ENCODE measurements around the gene PHLPP1. TPM values are rescaled to one million over a fixed set of nuclear protein-coding genes. Genes with fewer than 3 reads are reported as not detected.

Gene PHLPP1
- total and polyA plus RNA-seq, 2 donors from 2014 or later: 2.9 to 13.0 TPM

DNA sequence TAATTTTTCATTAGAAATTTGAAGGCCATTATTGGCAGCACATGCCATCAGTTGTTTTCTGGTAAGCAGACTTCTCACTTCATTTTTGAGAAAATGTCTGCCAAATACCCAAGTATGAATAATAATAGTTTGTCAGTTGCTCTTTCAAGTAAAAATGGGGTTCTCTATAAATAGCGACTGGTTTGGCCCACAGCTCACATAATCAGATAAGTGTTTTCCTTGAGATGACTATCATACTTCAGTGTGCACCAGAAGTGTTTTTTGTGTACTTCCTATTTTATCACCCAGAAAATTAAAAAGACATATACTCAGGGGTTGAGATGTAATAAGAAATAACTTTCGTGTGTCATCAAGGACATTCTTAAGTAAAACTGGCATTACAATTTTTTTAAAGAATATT lies 147.1 kb downstream of the PHLPP1 start:
- H3K36me3 ChIP-seq (ENCODE audit: control insufficient read depth in 2 of 3, insufficient read depth in 3 of 3, low read length in 3 of 3): no peaks in the 10 kb centered on the region
- no peaks in the 10 kb centered on the region for H3K27me3 ChIP-seq (ENCODE audit: control insufficient read depth, insufficient read depth, low read length)
- intact Hi-C loops (cut with DNase I): no loop called here
- no peak overlapping the region for H3K9ac ChIP-seq (ENCODE audit: low read length in 3 of 3)
- TF ChIP-seq, protein P1, sequence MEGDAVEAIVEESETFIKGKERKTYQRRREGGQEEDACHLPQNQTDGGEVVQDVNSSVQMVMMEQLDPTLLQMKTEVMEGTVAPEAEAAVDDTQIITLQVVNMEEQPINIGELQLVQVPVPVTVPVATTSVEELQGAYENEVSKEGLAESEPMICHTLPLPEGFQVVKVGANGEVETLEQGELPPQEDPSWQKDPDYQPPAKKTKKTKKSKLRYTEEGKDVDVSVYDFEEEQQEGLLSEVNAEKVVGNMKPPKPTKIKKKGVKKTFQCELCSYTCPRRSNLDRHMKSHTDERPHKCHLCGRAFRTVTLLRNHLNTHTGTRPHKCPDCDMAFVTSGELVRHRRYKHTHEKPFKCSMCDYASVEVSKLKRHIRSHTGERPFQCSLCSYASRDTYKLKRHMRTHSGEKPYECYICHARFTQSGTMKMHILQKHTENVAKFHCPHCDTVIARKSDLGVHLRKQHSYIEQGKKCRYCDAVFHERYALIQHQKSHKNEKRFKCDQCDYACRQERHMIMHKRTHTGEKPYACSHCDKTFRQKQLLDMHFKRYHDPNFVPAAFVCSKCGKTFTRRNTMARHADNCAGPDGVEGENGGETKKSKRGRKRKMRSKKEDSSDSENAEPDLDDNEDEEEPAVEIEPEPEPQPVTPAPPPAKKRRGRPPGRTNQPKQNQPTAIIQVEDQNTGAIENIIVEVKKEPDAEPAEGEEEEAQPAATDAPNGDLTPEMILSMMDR (IDR thresholded peaks at IDR 0.05; ENCODE audit: borderline replicate concordance, extremely low read depth, insufficient read depth): no peak
- FAIRE-seq (no peak), DNase-seq (no peak)
- no peaks in the 10 kb centered on the region for H3K4me1 ChIP-seq (ENCODE audit: control insufficient read depth in 2 of 3, insufficient read depth in 2 of 3, low read depth in 1 of 3, low read length in 3 of 3)
- H3K4me3 ChIP-seq (ENCODE audit: low read length in 3 of 3): no peak overlapping the region
- H3K9me3 ChIP-seq (ENCODE audit: control insufficient read depth in 2 of 3, insufficient read depth in 1 of 3, low read length in 3 of 3): no peaks in the 10 kb centered on the region
- H3K27ac ChIP-seq (ENCODE audit: low read depth in 2 of 2, low read length in 2 of 2): no peak overlapping the region

DNA sequence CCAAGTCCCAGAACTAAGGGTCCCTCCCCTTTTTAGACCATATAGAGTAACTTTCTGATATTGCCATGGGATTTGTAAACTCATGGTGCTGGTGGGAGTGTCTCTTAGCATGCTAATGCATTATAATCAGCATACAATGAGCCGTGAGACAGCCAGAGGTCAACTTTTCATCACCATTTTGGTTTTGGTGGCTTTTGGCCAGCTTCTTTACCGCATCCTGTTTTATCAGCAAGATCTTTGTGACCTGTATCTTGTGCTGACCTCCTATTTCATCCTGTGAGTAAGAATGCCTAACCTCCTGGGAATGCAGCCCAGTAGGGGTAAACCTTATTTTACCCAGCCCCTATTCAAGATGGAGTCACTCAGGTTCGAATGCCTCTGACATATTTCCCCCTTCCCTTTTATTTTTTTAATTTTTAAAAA lies 148.2 kb downstream of the PHLPP1 start:
- no peaks in the 10 kb centered on the region for H3K4me1 ChIP-seq (ENCODE audit: control insufficient read depth in 2 of 3, insufficient read depth in 2 of 3, low read depth in 1 of 3, low read length in 3 of 3)
- TF ChIP-seq, protein P1 (IDR thresholded peaks at IDR 0.05; ENCODE audit: borderline replicate concordance, extremely low read depth, insufficient read depth): no peak
- no peak overlapping the region for H3K27ac ChIP-seq (ENCODE audit: low read depth in 2 of 2, low read length in 2 of 2)
- H3K36me3 ChIP-seq (ENCODE audit: control insufficient read depth in 2 of 3, insufficient read depth in 3 of 3, low read length in 3 of 3): no peaks in the 10 kb centered on the region
- intact Hi-C loops (cut with DNase I): no loop called here
- H3K27me3 ChIP-seq (ENCODE audit: control insufficient read depth, insufficient read depth, low read length): no peaks in the 10 kb centered on the region
- no peak overlapping the region for H3K4me3 ChIP-seq (ENCODE audit: low read length in 3 of 3)
- DNase-seq: no peak
- FAIRE-seq: no peak
- no peaks in the 10 kb centered on the region for H3K9me3 ChIP-seq (ENCODE audit: control insufficient read depth in 2 of 3, insufficient read depth in 1 of 3, low read length in 3 of 3)
- H3K9ac ChIP-seq (ENCODE audit: low read length in 3 of 3): no peak overlapping the region

DNA sequence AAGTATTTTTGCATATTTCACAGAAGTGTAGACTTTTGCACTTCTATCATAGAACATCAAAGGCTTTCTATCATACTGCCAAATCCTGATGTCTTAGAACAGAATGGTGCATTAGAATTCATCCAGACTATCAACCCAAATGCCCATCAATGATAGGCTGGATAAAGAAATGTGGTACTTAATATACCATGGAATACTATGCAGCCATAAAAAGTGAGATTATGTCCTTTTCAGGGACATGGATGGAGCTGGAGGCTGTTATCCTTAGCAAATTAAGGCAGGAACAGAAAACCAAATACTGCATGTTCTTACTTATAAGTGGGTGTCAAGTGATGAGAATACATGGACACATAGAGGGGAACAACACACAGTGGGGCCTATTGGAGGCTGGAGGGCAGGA lies 150.2 kb downstream of the PHLPP1 start:
- H3K36me3 ChIP-seq (ENCODE audit: control insufficient read depth in 2 of 3, insufficient read depth in 3 of 3, low read length in 3 of 3): no peaks in the 10 kb centered on the region
- intact Hi-C loops (cut with DNase I): no loop called here
- H3K9me3 ChIP-seq (ENCODE audit: control insufficient read depth in 2 of 3, insufficient read depth in 1 of 3, low read length in 3 of 3): no peaks in the 10 kb centered on the region
- no peak overlapping the region for H3K27ac ChIP-seq (ENCODE audit: low read depth in 2 of 2, low read length in 2 of 2)
- no peaks in the 10 kb centered on the region for H3K27me3 ChIP-seq (ENCODE audit: control insufficient read depth, insufficient read depth, low read length)
- DNase-seq: no peak
- H3K4me1 ChIP-seq (ENCODE audit: control insufficient read depth in 2 of 3, insufficient read depth in 2 of 3, low read depth in 1 of 3, low read length in 3 of 3): no peaks in the 10 kb centered on the region
- no peak overlapping the region for H3K9ac ChIP-seq (ENCODE audit: low read length in 3 of 3)
- no peak overlapping the region for H3K4me3 ChIP-seq (ENCODE audit: low read length in 3 of 3)
- no peak for FAIRE-seq
- TF ChIP-seq, protein P1 (IDR thresholded peaks at IDR 0.05; ENCODE audit: borderline replicate concordance, extremely low read depth, insufficient read depth): no peak

DNA sequence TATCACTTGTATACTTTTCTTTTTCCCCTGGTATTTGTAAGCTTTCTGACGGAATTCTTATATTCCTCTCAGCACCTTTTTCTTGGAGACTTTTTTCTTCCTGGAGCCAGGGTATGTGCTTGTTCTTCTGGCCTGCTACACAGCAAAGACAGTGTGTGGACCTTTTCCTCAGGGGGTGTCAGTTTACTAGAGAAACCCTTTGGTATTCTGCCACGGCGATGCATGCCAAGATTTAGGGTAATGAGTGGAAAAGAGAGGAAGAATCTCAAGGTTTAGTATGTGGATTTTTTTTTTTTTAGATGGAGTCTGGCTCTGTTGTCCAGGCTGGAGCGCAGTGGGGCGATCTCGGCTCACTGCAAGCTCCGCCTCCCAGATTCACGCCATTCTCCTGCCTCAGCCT lies 152.2 kb downstream of the PHLPP1 start:
- Histone ChIP-seq H3K27ac (ENCODE audit: low read depth in 2 of 2, low read length in 2 of 2) (no peak overlapping the region), H3K36me3 (ENCODE audit: control insufficient read depth in 2 of 3, insufficient read depth in 3 of 3, low read length in 3 of 3) (no peaks in the 10 kb centered on the region), H3K27me3 (ENCODE audit: control insufficient read depth, insufficient read depth, low read length) (no peaks in the 10 kb centered on the region), H3K4me1 (ENCODE audit: control insufficient read depth in 2 of 3, insufficient read depth in 2 of 3, low read depth in 1 of 3, low read length in 3 of 3) (no peaks in the 10 kb centered on the region), H3K9me3 (ENCODE audit: control insufficient read depth in 2 of 3, insufficient read depth in 1 of 3, low read length in 3 of 3) (no peaks in the 10 kb centered on the region), H3K4me3 (ENCODE audit: low read length in 3 of 3) (no peak overlapping the region), H3K9ac (ENCODE audit: low read length in 3 of 3) (no peak overlapping the region)
- TF ChIP-seq, protein P1 (IDR thresholded peaks at IDR 0.05; ENCODE audit: borderline replicate concordance, extremely low read depth, insufficient read depth): no peak
- FAIRE-seq (no peak), DNase-seq (no peak)
- intact Hi-C loops (cut with DNase I): no loop called here

All from kidney (tissue), 14 donors.